GM19372 (cell line): ENCODE data around the gene POLR1G.
"Not testable (repeated sequence)": the region's sequence is repeated elsewhere in the genome, so short reads cannot be mapped to it uniquely, and the experiment has no call there.

Experiments
- ATAC-seq: cut with Tn5 transposase; IDR thresholded peaks from one replicate; pipeline ENCODE4 v1.9.1; 2021; ENCODE audit warnings: mild to moderate bottlenecking, low read depth, moderate library complexity; ENCODE audit not compliant: unreplicated experiment

Gene POLR1G

DNA sequence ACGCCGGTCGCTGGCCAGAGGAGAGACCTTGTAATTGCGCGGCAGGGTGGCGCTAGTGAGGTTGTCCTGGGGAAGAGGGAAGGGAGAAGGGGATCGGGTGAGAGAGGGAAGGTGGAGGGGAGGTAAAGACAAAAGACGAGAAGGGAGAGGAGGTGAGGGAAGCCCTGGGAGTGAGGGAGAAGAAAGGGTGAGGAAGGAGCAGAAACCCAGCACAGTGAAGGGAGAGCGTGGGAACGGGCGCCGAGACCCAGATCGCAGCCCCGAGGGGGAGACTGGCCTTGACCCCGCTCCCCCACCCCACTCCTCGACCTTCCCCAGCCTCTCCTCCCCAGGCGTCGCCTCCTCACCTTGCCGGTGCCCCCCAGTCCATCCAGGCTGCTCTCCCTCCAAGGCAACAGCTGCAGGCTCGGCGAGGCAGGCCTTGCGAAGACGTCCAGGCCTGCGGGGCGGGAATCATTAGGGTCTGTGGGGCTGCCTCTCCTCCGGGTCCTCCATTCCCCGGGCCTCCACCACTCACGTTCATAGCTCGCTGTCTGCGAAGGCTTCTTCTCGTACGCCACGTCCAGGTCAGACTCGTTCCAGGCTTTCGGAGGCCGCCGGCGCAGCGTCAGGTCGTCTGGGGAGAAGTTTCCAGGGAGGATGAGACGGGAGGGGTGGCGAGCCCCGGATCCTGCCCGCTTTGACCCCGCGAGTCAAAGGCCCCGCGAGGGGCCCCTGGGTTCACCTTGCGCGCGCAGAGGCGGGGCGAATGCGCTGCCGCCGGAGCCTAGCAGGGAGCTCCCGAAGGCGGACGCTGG lies 10.4 kb upstream of the POLR1G start:
- ATAC-seq: no peak

DNA sequence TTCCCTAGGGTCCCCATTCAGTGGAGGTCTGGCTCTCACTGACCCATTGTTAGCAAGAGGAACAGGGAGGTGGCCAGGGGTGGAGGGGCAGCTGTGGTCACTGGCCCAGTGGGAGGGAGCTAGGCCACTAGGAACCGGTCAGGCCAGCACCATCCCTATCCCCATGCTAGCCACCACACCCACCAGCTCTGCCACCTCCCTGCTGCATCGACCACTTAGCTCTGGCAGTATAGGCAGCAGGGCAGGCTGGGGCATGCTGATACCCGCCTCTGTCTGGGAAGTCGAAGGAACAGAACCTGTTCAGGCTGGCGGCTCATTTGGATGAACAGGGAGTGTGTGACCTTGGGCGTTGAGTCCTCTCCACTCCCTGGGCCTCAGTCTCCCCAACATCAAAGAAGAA lies 6.3 kb upstream of the POLR1G start:
- no peak for ATAC-seq

DNA sequence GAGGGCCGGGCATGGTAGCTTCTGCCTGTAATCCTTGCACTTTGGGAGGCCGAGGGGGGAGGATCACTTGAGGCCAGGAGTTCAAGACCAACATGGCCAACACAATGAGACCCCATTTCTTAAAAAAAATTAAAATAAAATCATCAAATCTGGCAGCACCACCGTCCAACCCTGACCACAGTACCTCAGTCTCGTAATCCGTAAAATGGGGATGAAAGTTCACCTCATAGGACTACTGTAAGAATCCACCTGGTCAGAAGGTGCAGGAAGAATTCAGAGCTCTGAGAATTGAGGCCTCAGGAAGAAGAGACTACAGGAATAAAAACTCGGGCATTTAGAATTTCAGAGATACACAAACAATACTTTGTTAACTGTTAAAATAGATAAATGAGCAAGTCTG lies 4.6 kb upstream of the POLR1G start:
- ATAC-seq: no peak

DNA sequence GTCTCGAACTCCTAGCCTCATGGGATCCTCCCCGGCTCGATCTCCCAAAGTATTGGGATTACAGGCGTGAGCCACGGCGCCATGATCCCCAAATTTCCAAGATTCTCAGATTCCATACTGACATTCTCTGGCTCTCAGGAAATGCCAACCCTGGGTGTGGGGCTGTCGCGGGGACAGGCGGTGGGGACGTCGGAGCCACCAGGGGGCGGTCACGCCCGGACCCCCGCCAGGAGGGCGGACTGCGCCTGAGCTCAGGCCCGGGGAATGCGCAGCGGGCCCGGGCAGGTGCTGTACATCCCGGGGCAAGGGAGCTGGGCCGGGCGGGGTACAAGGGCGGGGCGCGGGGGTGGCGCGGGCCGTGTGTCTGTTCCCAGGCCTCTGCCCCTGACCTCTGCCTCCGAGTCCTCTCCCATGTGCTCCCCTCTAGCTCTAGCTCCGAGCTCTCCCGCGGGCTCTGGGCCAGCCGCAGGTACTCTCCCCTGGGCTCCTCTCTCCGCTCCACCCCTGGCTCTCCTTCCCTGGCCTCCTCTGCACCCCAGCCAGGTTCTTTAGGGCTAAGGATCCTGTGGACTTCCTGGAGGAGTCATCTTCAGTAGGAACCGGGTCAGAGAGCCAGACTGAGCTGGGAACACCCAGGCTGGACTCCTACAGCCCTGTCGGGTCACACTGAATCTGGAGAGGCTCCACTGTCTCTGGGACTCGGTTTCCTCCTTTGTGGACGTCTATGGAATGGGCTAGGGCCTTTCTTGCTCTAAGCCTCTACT lies 4.0 kb upstream of the POLR1G start:
- no peak for ATAC-seq

DNA sequence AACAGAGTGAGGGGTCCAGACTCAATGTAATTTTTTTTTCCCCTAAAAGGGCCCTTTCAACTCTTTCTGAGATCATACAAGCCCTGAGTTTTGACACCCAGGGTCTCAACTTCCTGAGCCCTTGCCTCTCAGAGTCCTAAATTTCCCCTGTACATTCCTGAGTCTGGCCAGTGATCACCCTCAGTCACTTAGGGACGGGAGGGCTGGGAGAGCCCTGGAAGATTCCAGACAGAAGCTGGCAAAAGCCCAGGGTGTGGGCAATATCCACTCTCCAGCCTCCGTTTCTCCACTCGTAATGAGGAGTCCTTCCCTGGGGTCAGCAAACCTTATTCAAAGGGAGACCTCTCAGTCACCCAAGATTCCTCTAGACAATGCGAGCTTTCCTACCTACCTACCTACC lies 3.2 kb upstream of the POLR1G start:
- no peak for ATAC-seq

DNA sequence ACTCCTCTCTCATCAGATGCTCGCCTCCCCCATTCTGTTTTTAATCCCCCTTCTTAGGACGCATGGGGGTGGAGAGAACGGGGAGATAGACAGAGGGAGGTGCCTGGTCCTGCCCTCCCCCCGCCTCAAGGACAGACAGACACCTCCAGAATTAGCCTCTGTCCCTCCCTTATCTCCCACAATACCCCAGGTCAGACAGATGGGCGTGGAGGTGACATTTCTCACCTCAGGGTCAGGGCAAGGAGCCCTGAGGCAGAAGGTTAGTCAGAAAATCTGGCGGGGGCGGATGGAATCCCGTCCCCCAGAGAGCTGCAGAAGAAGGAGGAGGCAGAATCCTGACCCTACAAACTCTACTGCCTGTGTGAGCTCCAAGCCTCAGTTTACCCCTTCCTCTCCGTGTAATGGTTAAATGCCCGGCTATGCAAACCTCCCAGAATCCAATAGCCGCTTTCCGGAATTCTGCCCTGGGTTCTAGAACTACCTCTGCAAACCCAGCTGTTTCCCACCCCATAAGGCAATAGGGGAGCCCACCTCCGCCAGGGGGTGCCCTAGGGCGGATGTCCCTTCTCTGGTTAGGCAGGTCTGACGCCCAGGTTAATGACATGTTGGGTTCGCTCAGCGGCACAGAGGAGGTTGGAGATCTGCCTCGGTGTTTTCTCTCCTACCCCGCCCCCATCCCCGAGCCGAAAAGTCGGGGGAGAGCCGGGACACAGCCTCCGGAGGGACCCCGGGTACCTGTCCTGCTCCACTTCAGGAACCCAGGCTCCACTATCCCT lies 2.5 kb upstream of the POLR1G start:
- no peak for ATAC-seq

DNA sequence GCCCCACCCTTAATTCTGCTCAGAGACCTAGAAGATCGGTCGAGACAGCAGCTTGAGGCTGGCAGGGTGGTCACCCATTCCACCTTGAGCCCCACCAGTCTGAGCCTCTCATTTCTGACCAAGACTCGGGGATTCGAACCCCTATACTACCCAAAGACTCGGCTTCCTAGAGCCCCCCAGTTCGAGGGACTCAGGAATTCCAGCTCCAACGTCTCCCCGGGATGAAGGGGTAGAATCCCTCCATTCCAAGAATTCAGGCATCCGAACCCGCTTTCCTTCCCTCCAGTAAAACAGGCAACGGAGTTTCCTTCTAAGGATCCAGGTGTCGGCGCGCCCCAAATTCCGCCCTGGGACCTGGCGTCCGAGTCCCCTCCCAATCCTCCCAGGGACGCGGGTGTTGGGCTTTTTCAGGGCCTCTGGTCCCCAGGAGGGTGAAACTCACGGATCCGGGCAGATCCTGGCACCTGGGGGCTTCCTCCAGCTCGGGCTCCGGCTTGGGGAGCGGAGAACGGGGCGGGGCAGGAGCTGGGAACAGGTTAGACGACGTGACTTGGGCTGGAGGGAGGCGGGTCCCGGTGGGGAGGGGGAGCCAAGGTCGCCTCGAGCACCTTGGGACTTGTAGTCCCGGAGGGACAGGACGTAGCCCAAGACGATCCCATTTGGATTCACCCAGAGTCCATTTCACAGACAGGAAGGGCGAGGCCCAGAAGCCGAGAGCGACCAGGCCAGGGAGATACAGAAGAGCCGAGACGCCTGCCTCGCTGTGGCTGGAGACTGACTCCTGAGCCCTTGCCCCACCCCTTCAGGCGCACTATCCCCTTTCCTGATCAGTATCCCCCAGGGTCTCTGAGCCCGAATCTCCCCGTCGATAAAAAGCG lies 1.6 kb upstream of the POLR1G start, which contains the start of gene PPP1R13L:
TSS of gene PPP1R13L (minus strand) at position 513 of the 878 bp plus-strand sequence. CDS start 6,751 bp downstream, outside the sequence.
- ATAC-seq: no peak

DNA sequence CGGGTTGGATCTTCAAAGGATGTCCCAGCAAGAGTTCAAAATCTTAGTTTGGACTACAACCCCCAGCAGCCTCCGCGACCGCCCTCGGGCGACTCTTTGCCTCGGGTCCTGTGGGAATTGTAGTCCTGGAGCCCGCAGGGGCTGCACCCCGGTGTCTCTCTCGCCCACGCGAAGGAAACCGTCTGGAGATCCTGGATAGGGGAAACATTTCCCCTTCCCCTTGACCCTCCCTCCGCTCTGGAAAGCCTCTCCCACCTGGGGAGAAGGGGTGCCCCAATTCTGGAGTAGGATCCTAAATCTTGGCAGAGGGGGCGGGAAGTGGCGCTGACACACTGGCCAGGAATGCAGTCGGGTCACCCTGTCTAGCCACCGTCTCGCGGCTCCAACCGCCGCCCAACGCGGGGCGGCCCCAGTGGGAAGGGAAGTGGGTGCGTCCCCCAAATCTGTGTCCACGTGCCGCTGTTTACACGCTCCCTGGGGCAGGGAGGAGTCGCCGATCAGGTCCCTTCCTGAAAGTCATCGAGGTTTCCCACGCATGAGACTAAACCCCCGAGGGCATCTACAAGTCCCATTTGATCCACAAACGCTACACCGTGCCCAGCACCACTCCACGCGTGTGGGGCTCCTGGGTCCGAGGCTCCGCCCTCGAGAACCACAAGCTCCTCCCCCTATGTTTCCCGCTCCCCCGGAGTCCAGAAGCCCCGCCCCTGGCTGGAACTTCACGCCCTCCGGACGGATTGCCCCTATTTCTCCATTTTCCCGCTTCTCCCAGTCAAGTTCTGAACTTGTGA lies 814 bp upstream of the POLR1G start:
- ATAC-seq: peak; percentile 51

DNA sequence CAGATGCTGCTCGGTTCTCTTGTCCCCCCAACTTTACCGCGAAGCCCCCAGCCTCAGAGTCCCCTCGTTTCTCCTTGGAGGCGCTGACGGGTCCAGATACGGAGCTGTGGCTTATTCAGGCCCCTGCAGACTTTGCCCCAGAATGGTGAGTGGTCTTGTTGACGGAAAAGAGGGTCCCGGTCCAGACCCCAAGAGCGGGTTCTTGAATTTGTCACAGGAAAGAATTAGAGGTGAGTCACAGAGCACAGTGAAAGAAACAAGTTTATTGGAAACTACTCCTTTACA lies 589 bp downstream of the POLR1G start:
- no peak for ATAC-seq

DNA sequence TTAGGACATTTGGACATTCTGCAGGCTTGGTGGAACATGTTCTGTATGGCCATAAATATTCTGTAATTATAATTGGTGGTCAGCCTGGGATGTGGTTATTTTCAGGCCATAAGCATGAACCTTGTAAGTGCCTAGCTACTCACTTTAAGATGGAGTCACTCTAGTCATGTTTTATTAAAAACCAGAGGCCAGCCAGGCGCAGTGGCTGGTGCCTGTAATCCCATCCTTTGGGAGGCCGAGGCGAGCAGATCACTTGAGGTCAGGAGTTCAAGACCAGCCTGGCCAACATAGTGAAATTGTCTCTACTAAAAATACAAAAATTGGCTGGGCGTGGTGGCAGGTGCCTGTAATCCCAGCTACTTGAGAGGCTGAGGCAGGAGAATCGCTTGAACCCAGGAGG lies 1.1 kb downstream of the POLR1G start:
- ATAC-seq: not testable (repeated sequence)

DNA sequence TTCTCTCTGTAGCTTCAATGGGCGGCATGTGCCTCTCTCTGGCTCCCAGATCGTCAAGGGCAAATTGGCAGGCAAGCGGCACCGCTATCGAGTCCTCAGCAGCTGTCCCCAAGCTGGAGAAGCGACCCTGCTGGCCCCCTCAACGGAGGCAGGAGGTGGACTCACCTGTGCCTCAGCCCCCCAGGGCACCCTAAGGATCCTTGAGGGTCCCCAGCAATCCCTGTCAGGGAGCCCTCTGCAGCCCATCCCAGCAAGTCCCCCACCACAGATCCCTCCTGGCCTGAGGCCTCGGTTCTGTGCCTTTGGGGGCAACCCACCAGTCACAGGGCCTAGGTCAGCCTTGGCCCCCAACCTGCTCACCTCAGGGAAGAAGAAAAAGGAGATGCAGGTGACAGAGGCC lies 1.7 kb downstream of the POLR1G start:
- no peak for ATAC-seq

DNA sequence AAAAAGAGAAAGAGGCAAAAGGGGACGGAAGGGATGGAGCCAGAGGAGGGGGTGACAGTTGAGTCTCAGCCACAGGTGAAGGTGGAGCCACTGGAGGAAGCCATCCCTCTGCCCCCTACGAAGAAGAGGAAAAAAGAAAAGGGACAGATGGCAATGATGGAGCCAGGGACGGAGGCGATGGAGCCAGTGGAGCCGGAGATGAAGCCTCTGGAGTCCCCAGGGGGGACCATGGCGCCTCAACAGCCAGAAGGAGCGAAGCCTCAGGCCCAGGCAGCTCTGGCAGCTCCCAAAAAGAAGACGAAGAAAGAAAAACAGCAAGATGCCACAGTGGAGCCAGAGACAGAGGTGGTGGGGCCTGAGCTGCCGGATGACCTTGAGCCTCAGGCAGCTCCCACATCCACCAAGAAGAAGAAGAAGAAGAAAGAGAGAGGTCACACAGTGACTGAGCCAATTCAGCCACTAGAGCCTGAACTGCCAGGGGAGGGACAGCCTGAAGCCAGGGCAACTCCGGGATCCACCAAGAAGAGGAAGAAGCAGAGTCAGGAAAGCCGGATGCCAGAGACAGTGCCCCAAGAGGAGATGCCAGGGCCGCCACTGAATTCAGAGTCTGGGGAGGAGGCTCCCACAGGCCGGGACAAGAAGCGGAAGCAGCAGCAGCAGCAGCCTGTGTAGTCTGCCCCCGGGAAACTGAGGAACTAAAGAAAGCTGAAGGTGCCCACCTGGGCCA lies 2.5 kb downstream of the POLR1G start:
- ATAC-seq: no peak

DNA sequence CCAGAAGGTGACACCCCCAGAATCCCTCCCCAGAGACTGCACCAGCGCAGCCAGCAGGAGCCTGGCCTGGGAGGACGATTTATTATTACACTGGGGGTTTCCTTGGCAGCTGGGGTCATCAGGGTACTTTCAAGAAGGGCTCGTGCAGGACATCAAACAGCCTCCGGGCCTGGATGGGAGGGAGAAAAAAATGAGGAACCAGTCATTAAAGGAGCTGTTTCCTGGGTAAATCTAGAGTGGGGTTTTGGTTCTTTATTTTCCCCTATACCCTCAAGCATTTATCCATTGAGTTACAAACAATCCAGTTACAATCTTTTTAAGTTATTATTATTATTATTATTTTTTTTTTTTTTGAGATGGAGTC lies 3.1 kb downstream of the POLR1G start:
- no peak for ATAC-seq

DNA sequence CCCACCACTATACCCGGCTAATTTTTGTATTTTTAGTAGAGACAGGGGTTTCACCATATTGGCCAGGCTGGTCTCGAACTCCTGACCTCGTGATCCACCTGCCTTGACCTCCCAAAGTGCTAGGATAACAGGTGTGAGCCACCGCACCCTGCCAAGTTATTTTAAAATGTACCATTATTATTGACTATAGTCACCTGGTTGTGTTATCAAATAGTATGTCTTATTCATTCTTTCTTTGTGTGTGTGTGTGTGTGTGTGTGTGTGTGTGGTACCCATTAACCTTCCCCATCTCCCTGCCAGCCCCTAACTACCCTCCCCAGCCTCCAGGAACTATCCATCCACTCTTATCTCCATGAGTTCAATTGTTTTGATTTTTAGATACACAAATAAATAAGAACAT lies 3.9 kb downstream of the POLR1G start:
- ATAC-seq: not testable (repeated sequence)

DNA sequence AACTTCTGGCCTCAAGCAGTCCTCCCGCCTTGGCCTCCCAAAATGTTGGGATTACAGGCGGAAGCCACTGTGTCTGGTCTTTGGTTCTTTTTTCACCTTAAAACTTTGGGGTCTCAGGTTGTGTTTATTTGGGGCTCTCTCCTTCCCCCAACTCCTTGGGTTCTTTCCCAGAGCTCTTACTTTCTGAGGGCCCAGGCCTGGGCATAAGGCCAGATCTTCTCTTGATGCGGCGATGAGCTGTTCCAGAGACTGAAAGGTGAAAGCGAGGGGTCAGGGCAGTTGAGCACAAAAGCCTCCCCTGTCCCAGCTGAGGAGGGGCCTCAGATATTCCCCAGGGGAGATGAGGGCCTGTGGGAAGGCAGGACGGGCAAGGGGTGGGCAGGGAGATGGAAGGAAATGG lies 7.1 kb downstream of the POLR1G start:
- no peak for ATAC-seq

DNA sequence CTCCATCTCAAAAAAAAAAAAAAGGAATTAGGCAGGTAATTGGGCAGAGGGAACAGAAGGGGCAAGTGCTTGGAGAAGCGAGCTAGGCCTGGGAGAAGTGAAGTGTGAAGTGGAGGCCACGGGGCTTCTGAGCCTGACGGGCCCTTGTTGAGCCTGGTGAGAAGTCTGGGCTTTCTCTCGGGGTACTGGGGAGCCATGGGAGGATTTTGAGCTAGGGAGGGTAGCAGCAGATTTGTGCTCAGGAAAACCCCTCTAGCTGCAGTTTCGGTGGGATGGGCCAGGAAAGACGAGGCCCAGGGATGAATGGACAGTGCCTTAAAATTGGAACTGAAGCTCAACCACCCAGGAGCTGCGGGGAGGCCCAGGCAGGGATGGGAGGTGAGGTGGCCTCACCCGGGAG lies 8.0 kb downstream of the POLR1G start:
- no peak for ATAC-seq

DNA sequence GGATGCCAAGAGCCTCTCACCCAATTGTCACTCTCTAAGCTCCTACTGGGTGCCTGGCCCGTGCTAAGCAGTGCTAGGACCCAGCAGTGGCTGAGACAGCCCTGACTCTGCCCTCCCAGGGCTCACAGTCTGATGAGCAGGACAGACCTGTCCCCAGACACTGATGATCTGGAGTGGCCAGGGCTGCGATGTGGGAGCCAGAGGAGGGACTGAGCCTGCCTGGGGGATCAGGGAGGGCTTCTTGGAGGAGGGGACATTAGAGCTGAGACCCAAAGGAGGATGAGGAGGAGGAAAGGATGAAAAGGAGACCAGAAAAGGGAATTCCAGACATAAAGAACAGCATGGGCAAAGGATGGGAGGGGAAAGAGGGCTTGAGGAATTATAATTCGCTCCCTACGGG lies 10.7 kb downstream of the POLR1G start:
- ATAC-seq: no peak

DNA sequence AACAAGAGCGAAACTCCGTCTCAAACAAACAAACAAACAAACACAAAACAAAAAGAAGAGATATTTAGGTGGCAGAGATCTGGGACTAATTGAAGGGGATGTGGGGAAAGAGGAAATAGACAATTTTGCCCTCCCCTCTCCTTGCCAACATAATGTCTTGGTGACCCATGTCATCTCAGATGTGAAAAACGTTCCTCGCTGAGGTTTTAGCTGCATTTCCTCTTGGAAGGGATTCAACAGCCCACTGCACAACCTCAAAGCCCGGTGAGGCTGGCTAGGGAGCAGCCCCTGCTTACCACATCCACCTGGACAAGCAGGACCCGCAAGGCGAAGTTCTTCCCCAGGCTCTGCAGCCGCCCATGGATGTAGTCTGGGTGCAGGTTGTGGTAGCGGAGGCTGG lies 12.4 kb downstream of the POLR1G start:
- ATAC-seq: no peak

DNA sequence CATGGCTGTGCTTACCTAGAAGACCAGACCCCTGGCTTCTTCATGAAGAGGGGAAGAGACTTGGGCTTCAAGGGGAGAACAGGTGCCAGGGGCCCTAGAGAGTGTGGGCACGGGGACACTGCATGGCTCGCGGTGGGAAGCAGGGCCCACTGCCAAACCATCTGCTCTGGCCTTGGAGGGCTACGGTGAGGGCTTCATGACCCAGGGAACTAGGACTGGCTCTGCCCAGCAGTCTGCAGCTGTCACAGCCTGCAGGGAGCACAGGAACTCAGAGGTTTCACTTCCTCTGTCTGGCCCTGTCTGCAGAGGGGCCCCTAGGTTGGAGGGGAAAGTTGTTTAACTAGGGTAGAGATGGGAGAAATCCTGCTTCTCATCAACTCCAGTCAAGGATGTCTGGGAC lies 13.0 kb downstream of the POLR1G start:
- peak; percentile 47 for ATAC-seq
